Glomerular visceral epithelial cell (primary cell): Measurements from ENCODE around the gene CPEB4.
A peak's percentile ranks its signal among the peaks of the same experiment; 100 is the strongest.

Experiments
- DNase-seq: peaks from one replicate; pipeline ENCODE4 v3.0.0-alpha.2; 2016; ENCODE audit errors: extremely low spot score

The CPEB4 gene

DNA sequence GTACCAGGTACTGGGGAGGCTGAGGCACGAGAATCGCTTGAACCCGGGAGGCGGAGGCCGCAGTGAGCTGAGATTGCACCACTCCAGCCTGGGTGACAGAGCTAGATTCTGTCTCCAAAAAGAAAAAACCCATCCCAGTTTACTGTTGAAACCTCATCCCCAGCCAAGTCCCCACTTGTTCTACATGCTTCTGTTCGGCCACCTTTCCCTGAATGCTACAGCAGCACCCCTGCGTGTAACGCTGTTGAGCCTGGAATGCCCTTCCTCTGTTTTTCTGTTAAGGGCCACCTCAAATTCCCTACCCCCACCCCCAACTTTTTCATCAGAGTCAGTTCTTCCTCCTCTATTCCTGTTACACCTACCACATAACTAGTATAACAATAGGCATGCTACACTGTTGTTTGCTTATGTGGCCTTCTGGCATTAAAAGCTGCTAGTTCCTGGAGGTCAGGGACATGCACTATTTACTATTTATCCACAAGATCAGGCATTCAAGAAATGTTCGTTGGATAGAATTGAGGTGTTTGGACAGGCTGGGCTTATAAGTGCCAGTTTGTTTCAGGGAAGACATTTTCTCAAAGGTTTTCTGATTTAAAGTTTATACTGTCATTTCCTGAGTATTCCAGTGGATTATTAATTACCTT lies 53.7 kb downstream of the CPEB4 start:
- DNase-seq = no peak

DNA sequence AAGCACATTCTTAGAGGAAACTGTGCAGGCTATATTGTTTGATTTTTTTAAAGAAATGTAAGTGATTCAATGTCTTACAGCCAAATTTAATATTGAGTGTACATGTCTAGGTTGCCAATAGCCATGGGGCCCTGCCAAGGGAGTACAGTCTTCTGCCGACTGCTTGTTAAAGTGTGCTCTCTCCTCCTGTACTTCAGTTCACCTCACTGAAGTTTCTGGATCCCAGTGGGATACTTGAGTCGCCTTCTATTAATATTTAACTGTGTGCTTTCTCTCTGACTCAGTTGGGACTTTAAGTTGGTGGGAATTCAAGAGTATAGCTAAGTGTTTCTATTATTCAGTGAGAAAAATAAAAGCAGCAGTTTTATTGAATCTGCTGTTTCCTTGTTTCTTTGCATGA lies 56.4 kb downstream of the CPEB4 start:
- peak; percentile 59 for DNase-seq

DNA sequence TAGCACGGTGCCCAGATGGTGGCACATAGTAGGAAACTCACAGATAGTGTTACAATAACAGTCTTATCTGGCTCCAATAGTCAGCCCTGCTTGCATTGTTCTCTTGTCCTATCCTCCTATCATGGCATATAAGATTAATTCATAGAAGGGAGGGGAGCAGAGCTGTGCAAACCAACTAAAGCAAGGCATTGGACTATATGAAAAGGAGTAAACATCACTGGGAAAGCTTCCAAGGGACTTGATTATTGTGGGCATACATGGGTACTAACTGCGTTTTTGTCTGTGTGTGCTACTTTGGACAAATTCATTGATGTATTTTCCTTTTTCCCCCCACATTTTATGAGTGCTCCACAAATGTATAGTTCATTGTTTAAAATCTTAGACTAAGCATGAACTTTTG lies 57.0 kb downstream of the CPEB4 start:
- no peak for DNase-seq

DNA sequence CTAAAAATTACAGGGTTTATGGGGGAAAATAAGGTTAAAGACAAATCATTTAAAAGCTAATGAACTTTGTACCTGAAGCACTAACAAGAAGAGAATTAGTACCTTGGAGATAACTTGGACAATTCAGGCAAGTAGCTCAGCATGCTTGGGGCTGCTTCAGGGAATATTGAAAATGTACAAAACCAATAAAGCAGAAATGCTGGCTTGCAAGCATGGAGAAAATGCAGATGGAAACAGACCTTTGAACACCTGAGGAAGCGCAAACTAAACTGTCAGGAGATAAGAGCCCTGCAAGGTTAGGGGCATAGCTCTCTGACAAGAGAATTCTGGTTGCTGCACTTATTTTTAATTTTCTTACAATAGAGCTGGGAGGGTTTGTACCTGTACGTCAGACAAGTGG lies 58.2 kb downstream of the CPEB4 start:
- no peak for DNase-seq

DNA sequence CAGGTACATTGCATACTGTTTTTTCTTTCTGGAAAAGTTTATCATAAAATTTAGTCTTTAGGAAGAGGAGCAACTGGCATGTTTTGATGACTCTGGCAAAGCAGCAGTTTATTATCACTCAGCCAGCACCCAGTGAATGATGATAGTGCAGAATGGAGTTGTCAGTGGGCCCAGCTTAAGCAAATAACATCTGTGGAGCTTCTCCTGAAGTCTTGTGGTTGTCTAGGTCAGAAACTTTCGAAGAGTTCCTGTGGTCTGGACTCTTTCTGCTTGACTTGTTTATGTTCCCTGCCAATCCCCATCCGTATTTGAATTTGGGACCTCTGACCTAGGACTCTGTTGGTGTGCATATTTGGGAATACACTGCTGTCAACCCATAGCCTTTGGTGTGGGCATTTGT lies 62.7 kb downstream of the CPEB4 start:
- DNase-seq = no peak

DNA sequence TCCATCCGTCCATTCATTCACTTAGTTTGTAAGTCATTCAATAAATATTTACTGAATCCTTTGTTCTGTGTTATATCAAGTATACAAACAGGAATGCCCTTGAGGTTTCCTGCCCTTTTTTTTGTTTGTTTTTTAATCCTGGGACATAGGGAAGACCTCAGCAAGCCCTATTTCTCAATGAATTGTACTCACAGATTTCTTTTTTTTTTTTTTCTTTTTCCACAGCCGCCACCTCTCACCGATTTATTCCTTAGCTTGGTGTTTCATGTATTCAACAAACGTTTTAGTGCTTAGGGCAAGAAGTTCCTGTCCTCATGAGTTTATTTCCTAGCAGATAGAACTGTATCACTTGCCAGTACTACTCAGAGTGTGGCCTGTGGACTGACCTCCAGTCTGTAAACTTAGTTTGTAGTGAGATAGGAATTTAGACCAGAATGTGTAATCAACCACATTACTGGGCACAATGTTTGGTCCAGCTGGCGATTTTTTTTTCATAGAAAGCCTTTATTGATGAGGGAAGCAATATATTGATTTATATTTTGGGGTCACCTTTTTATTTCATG lies 65.5 kb downstream of the CPEB4 start:
- no peak for DNase-seq

DNA sequence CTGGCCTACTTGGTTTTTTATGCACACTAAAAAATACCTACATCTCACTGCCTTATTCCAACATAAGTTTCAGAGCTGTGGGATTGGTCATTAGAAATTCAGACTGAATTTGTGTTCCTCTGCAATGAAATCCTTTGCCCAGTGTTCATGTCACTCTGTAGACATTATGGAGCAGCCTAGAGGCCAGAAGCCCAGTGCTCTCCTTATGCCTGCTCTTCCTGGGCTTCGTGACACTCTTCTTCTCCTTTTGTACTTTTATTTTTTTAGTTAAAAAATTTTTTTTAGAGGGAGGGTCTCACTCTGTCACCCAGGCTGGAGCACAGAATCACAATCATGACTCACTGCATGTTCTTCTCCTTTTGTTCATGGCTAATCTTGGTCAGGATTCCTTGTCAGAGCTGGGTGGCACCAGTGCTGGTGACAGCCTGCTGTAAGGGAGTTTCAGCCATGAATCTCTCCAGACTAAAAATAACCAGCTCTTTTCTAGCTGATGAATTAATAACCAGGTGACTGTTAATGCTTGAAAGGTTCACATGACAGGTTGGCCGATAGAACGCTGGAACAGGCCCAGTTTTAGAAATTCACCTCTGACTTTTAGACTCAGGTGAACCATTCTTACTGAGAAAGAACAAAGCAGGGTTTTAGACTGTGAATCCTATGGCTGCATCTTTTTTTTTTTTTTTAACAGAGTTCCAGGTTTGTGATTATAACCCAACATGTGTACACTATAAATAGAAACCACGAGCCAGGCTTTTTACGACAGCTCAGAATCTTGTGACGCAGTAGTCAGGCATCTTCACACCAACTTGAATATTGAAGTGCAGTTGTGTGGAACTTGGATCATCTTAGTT lies 66.7 kb downstream of the CPEB4 start:
- peak; percentile 34 for DNase-seq

DNA sequence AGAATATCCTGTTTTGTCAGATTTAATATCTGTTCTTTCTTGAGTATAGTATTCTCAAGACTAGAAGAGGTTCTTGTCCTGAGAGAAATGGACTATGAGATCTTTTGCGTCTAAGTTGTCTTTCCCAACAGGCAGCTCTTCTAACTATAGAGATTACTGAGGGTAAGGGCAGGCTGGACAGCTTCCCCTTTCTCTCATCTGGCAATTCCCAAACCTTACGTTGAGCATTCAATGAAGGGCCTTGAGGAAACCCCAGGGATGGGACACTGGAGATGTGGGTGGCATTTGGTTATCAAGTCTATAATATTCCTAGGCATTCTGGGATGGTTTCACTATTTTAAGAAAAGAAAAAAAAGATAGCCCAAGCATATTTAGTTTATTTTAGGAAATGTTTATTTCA lies 72.8 kb downstream of the CPEB4 start:
- DNase-seq = no peak

DNA sequence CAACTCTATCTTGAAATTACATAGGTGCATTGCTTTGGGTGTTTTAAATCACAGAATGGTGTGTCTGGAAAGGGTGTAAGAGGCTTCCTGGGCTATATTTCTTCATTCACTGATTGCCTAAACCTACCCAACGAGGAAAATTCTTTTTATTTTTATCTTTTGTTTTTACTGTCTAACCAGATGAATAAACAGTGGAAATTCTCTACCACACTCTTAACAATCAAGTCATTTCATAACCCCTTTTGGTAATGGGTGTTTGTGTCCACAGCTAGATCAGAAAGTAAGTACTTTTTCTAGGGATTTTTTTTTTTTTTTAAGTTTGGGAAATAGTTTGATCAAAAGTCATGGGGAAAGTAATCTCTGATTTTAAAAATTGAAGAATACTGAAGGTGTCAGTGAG lies 73.3 kb downstream of the CPEB4 start:
- DNase-seq = no peak

DNA sequence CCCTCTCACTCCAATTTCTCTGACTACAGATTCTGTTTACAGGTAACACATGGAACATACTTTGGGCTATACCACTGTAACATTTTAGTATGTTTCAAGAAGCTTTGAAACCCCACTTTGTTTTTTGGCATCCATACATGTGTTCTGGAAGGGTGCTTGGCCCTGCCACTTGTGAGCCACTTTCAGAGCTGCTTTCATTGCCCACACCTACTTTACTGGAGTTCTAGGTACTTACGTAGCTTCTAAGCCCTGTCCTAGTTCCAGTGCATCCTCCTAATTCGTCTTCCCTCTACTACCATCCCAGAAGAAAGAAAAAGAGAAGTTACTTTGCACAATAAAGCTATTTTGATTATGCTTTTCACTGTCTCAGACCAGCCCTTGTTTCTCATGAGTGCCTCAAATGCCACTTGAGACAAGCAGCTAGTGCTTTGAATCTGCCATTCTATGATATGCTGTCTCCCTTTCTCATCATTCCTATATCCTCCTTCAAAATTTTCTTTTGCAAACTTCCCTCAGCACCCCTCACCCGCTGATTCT lies 74.4 kb downstream of the CPEB4 start:
- DNase-seq = no peak

DNA sequence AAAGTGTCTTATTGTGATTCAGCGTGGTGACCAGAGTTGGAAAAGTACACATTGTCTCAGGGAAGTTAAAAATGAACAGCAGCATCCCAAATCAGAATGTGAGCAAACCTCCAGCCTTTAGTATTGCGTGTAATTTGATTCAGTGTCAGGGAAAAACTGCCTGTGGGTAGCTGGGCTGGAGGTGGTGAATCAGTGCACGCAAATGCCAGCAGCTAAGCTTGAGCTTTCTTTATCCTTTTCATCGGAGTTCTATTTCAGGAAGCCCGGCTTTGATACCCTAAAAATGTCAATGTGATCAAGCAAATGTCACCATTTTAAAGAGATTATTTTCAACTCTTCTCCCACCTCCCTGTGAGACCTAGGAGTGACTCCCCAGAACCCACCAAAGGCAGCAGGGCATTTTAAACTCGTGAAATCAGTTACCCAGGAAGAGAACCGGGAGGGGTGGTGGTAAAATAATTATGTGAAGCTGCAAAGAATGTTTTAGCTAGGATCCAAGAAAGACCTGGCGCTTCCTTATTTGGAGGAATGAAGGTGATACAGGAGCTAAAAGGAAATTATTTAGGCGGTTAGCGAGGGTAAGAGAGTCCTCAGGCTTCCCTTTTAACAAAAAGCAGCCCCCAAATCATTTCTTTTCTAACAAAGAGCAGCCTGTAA lies 75.2 kb downstream of the CPEB4 start:
- peak; percentile 44 for DNase-seq

DNA sequence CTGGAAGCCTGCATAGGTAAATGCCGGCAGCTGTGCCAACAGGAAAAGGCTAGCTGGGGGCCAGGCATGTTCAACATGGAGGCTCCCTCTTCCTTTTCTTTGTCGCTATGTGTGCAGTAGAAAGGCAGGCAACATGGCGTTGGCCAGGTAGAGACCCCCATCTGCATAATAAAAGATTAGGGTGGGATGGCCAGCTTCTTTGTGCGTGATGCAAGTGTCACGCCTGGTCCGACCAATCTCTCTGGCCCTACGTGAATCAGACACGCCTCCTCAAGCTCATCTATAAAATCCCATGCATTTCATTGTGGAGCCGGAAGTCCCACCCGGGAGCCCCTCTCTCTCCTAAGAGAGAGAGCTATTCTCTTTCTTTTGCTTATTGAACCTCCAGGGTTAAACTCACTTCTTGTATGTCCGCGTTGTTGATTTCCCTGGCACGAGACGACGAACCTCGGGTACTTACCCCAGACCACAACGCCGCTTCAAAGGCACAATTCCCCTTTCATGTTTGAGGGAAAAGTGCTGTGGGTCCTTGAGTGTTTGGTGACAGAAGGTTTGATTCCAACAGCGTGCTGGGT lies 75.8 kb downstream of the CPEB4 start:
- DNase-seq = no peak

DNA sequence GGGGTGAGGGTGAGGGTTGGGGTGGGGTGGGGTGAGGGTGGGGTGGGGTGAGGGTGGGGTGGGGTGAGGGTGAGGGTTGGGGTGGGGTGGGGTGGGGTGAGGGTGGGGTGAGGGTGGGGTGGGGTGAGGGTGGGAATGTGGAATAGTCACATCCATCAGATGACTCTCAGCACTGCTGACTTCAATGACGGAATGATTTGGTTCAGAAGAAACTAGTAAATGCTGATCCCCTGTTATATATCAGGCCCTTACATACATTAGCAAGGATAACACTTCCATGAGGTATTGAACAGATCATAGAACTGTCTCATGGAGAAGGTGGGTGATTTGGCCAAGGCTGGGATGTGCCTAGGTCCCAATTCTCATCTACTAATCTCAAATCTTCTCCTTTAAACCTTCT lies 76.4 kb downstream of the CPEB4 start:
- no peak for DNase-seq

DNA sequence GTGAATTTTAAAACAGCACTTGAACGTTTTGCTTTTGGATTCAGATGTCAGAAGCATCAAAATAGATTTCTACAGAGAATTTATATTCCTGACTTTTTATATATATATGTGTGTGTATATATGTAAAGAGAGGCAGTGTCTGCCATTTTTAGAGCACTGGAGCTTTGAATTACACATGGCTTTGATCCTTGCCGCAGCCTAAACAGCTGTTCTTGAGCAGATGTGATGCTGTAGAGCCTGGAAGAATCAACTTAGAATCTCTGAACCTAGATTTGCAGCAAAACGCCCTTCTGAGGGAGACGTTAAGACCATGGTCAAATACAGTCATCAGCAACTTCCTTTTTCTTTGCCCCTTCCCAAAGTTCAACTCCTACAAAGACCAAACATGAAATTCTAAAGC lies 79.1 kb downstream of the CPEB4 start:
- DNase-seq = no peak

DNA sequence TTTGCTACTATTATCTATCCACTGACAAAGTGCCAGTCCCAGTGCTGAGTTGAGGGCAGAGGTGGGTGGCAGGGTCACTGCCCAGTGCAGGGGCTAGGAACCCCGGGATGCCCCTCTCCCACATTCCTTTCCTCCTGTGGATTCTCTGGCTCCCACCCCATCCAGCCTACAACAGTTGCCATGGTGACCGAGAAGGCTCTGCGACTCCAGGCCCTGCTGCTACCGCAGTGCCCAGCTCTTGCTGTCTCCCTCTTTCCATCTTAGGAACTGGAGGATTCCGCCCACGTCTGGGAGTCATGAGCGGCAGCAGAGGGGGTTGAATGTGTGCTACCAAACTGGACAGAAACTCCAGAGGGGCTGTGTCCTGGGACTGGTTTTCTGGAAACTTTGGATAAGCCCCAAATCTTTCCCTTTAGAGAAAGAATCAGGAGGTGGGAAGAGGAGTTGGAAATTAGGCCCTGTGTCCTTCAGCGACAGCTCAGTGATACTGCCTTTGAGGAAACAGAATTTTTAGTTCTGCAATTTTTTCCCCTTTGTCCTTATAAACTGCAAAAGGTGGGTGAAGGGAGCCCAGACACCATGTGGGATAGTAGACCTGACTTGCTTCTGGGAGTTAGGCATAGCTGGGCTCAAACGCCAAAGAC lies 80.1 kb downstream of the CPEB4 start:
- no peak for DNase-seq

DNA sequence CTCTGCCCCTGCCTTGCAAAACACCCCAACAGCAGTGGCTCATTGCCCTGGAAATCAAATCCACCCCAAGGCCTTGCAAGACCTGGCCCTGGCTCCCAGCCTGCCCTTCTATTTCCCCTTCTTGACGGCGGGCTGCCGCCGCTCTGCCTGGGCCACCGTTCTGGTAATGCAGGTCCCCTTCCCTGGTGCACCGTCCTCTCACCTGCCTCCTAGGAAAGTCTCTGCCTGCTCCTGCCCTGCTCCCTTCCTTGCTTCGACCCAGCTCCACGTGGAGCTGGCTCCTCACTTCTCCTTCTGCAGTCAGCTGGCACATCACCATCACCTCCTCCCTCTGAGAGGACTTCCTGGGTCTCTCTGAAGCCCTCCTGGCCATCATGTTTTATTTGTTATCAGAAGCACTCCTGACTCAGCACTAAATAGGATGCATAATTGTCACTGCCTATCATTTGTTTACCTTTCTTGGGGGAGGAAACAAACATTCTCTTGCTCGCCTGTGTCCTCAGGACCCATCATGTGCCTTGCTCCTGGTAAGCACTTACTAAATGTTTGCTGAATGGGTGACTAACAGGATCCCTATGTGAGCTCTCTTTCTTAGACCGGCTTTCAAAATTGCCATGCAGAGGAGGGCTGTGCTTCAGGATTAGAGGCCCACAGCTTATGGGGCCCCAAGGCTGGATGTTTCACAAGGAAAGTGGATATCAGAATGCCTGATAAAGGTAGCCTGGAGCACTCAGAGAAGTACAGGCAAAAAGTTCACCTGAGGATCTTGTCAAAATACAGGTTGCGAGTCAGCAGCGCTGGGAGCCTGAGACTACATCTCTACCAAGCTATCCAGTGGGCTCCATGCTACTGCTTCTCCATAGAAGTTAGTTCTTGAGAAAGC lies 81.3 kb downstream of the CPEB4 start:
- DNase-seq = no peak

DNA sequence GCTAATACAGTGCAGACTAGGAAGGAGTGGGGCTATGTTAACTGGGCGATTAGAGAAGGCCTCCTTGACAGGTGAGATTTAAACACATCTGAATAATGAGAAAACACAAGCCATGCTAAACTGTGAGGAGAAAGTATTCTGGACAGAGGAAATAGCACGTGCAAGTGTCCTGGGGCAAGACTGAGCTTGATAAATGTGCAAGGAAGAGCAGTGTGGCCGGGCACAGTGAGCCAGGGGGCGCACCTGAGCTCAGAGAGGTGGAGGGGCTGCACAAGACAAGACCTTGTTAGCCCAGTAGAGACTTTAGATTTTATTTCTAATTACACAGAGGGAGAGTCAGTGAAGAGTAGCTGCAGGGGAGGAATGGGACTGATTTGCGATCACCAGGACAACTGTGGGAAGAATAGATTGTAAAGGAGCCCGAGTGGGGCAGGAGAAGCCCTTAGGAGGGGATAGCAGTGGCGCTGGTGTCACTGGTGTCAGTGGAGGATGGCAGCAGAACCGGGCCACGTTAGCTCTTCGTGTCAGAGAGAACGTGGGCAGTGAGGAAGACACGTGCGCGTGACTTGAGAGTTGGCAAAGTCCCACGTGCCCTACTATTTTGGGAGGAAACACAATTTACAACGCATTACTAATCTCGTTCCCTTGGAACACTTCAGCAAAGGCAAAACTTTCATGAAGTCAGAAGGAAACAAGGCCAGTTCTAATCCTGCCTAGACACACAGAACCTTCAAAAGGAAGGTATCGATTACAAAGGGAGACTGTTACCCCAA lies 82.9 kb downstream of the CPEB4 start:
- DNase-seq = no peak

DNA sequence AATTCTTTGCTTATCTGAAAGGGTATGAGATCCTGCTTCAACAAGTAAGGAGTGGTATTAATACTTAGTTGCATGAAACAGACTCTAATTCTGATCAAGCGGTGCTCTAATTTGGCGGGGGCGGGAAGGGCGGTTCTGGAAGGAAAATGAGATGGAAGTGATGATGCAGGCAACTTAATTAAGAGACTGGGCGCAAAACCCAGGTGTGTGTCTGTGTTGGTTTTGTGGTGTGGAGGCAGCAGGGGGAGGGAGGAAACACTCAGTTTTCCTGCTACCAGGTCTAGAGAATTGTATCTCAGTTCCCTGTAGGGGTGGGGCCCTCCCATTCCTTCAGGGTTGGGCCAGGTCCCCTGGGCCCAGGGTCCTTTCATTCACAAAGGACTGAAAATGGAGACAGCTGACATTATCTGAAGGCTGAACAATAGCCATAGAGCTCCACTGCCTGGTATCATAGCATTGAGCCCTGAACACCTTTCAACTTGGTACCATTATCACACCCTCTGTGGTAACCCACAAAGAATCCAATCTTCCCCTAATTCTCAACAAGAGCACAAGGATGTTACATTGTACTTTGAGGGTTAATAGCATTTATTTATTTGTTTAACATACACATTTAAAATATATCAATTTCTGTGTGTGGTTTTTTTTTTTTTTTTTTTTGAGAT lies 83.7 kb downstream of the CPEB4 start:
- no peak for DNase-seq

DNA sequence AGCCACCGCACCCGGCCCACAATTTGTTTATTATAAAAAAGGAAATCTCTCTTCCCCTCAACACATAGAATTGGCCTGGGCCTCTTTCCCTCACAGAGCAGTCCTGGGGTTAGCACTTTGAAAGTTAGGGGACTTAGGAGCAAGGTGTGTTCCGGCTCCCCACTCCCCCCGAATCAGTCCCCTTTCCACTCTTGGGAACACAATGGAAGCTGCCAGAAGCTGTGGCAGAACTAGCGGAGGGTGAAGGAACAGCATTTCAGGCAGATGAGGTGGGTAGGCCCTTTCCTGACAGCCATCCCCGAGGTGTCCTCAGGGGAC lies 84.4 kb downstream of the CPEB4 start:
- no peak for DNase-seq
